ENCODE results near the gene FNIP2. TPM values are rescaled to one million over a fixed set of nuclear protein-coding genes. Genes with fewer than 3 reads are reported as not detected.
"Not testable (repeated sequence)": the region's sequence is repeated elsewhere in the genome, so short reads cannot be mapped to it uniquely, and the experiment has no call there.

FNIP2 gene
- 15.1 and 17.6 TPM in 2 replicates for total RNA-seq (2014; rRNA removed)
- 6.8 TPM for polyA plus RNA-seq (2012)

GRCh38 chr4:158768555-158769174, at the start of gene FNIP2:
Gene FNIP2, plus strand, starts transcription at chr4:158769026. Its CDS starts 187 bp downstream, at chr4:158769213.
- peak; percentile 57 for DNase-seq (ENCODE audit: low read depth)

DNA sequence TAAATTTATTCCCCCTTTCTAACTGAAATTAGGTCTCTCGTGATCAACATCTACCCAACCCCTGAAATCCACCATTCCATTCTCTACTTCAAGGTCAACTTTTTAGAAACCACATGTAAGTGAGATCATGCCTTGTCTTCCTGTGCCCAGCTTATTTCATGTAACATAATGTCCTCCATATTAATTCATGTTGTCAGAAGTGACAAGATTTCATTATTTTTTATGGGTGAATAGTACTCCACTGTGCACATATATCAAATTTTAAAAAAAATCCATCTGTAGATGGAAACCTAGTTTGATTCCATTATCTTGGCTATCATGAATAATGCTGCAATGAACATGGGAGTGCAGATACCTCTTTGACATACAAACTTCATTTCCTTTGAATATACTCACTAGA, 47.1 kb upstream of the FNIP2 start:
- no peak for DNase-seq (ENCODE audit: low read depth)

DNA sequence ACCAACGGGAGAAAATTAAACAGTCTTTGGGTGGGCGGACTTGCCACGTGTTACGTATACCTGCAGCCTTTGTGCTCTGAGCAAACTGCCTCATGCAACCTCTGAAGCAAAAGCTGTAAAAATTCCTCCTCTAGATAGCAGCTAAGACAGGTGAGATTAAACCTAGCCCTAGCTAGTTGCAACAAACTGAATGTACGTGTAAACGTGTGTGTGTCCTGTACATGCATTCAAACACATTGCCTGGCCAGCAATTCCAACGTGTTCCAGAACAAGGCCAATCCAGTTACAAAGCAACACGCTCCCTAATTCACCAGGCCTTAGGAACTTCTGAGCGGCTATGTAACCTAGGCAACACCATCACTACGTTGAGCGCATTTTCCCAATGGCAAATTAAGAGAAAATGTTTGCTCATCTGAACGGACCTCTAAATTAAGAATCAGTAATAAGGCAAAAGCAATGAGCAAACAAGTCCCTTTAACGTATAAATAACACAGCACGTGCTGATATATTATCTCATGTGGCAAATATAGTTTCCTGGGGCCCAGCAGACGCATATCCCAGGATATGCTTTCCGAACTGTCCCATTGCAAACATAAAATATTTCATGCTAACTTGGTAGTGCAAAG, 46.4 kb upstream of the FNIP2 start:
- DNase-seq (ENCODE audit: low read depth), result peak; percentile 46

GRCh38 chr4:158722917-158723793, 45.7 kb upstream of the FNIP2 start, which contains the start of gene PPID:
Gene PPID, minus strand, starts transcription at chr4:158723396. Its CDS starts 108 bp downstream, at chr4:158723288.
- peak; percentile 82 for DNase-seq (ENCODE audit: low read depth)

DNA sequence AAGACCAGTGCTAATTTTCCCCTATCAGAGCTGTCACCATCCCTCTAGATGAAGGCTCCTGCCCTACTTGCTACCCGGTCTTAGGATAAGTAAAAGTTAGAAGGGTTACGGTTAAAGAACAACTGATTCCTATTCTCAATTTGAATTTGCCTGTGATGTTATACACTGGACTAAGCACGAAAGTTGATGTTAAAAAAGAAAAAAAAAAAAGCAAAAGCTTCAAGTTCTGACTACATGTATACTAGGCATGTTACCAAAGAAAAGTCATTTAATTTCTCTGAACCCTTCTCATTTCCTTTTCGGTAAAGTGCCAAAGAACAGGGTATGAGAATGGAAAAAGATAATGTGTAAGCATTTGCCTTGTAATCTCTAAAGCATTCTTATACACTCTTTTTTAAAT, 44.2 kb upstream of the FNIP2 start:
- DNase-seq (ENCODE audit: low read depth), result no peak

GRCh38 chr4:158726633-158727032, 42.2 kb upstream of the FNIP2 start:
- no peak for DNase-seq (ENCODE audit: low read depth)

DNA sequence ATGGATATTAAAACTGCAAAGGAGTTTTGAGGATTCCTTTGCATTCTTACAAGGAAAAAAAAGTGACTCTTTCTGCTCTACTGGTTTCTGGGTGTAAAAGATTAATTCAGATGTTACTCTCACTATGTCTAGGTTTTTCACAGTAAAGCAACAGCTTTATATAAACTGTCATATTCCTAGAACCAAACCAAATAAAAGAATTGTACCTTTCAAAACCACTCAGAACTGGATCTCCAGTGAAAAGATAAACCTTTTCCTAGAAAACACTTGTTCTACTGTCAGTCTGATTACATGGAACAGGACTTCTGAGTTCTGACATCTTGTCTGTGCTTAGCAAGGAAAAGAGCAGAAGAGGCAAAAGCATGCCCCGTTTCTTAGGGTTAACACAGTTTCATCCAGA, 40.6 kb upstream of the FNIP2 start:
- DNase-seq (ENCODE audit: low read depth), result no peak

DNA sequence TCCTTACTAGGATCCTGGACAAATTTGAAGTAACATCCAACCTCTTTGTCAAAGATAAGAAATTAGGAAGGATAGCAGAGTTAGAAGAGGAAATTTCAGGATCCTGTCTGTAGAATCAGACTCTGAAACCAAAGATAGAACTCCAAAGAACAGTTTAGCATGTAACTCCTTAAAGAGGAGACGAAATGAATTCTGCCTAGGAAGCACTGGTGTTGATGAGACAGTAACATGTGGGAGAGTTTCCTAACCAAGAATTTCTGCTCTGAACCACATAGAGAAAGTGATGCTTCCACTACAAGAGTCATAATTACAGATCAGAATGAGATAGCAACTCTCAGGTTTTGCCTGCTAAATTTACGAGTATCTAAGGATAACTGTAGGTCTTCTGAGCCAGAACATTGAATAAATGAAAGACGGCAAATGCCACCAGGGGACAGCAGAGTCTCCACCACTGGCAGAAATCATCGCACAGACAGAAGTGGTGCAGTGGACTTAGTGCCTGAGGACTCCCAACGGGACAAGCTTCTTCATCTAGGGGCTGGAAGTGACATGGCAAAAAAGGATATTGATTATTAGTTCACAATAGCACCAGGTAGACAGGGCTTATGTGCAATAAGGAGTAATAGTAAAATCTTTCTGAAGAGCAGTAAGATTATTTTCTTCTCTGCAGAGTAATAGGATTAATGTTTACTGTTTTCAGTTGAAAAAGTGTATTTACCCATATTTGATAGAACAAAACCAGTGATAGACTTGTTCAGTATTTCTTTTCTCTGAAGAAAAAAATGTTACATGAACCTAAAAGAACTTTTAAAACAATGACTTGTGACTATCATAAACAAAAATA, 38.9 kb upstream of the FNIP2 start:
- peak; percentile 66 for DNase-seq (ENCODE audit: low read depth)

DNA sequence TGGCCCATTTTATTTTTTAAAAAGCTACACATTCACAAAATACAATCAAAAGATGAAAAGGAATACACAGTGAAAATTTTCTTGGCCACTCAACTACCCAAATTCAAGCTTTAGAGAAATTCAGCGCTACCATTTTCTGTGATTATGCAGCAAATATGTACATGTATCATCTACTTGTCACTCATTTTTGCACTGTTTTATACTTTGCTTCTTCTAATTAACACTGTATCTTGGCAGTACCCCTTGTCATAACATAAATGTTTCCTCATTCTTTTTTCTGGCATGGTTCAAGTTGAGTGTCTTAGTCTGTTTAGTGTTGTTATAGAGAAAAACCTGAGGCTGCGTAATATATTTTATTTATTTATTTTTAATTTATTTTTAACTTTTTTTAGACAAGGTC, 30.0 kb upstream of the FNIP2 start:
- no peak for DNase-seq (ENCODE audit: low read depth)

GRCh38 chr4:158739600-158739999, 29.2 kb upstream of the FNIP2 start:
- DNase-seq (ENCODE audit: low read depth), result no peak

GRCh38 chr4:158741326-158742021, 27.4 kb upstream of the FNIP2 start:
- DNase-seq (ENCODE audit: low read depth), result no peak

- DNase-seq (ENCODE audit: low read depth), result not testable (repeated sequence)
Observed at GRCh38 chr4:158746537-158746936, 22.3 kb upstream of the FNIP2 start.

DNA sequence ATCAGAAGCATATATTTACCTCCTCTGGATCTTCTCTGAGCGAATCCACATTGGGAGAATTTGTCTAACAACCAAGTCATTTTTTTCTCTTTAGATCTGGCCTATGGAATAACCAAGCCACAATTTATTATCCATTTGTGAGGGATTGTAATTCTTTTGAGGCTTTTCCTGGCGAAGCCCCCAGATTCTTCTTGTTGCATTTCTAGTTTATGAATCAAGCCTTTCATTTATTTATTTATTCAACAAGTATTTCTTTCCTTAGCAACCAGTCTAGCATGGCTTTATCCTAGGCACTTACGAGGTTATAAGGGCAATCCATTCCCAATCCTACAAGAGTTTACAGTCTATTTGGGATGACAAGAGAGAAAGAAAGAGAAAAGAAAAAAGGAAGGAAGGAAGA, 18.4 kb upstream of the FNIP2 start:
- peak; percentile 45 for DNase-seq (ENCODE audit: low read depth)

DNA sequence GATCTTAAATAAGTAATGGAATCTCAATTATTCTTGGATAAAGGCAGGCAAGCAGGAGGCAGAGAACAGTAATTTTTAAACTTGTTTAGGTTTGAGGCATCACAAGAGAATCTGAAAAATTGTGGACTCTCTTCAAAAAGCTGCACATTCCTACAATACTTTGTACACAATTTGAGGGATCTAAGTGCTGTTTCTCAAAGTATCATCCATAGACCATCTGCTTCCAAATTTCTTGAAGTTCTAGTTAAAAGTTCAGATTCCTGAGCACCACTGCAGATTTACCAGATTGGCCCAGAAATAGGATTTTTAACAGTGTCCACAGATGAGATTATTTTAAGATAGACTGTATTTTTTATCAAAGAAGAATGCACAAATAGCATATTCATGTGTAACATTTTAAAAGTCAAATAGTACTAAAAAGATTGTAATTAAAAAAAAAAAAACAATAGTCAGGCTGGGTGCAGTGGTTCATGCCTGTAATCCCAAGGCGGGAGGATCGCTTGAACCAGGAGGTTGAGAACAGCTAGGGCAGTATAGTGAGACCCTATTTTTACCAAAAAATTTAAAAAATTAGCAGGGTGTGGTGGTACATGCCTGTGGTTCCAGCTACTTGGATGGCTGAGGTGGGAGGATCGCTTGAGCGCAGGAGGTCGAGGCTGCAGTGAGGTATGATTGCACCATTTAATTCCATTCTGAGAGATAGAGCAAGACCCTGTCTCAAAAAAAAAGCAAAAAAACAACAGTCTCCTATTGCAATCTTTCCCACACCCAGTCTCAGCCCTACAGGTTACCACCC, 14.2 kb upstream of the FNIP2 start:
- DNase-seq (ENCODE audit: low read depth), result no peak

DNA sequence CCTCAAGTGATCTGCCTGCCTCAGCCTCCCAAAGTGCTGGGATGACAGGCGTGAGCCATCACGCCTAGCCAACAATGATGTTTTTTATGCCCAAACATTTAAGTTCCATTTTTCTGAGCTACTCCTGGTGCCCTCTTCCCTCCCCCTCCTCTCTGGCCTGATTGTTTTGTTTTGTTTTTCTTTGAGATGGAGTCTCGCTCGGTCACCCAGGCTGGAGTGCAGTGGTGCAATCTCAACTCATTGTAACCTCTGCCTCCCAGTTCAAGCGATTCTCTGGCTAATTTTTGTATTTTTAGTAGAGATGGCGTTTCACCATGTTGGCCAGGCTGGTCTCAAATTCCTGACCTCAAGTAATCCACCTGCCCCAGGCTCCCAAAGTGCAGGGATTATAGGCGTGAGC, 13.0 kb upstream of the FNIP2 start:
- not testable (repeated sequence) for DNase-seq (ENCODE audit: low read depth)

GRCh38 chr4:158756588-158756987, 12.2 kb upstream of the FNIP2 start:
- DNase-seq (ENCODE audit: low read depth), result no peak

DNA sequence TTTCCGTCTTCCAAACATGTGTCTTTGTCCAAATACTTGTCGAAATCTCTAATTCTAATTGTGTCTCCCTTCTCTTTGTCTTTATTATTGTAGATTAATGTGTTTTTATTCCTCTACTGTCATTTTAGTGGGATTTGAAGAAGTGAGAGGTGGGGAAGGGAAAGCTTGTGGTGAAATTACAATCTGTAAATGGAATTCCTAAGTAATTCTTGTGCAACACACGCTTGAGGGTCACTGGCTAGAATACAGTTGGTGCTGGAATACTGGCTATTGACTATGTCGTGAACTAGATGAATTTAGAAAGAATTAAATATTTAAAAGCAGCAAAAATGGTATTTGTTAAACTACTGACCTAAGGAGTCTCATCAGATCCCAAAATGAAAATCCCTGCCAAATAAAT, 10.7 kb upstream of the FNIP2 start:
- DNase-seq (ENCODE audit: low read depth), result peak; percentile 22

- DNase-seq (ENCODE audit: low read depth), result no peak
Observed at GRCh38 chr4:158758703-158759102, 10.1 kb upstream of the FNIP2 start.

DNA sequence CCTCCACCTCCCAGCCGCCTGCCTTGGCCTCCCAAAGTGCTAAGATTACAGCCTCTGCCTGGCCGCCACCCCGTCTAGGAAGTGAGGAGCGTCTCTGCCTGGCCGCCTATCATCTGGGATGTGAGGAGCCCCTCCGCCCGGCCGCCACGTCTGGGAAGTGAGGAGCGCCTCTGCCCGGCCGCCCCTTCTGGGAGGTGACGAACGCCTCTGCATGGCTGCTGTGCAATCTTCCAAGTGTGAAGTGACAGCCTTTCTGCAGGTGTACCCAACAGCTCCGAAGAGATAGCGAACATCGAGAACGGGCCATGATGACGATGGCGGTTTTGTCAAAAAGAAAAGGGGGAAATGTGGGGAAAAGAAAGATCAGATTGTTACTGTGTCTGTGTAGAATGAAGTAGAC, 9.3 kb upstream of the FNIP2 start:
- DNase-seq (ENCODE audit: low read depth), result not testable (repeated sequence)

- peak; percentile 63 for DNase-seq (ENCODE audit: low read depth)
Observed at GRCh38 chr4:158760866-158761265, 8.0 kb upstream of the FNIP2 start.
